ENCODE measurements around the gene FBXL2. TPM values are rescaled to one million over a fixed set of nuclear protein-coding genes. Genes with fewer than 3 reads are reported as not detected.
"Not testable (repeated sequence)": the region's sequence is repeated elsewhere in the genome, so short reads cannot be mapped to it uniquely, and the experiment has no call there.

The FBXL2 gene
- total and polyA plus RNA-seq, 3 donors from 2014 or later: 24.8 to 55.7 (median 38.3) TPM

GRCh38 chr3:33401781-33402180 is 124.5 kb downstream of the FBXL2 start:
- no peak for DNase-seq
- Histone ChIP-seq H3K4me3 (no peak overlapping the region), H3K36me3 (ENCODE audit: low read depth, missing control alignments) (no peaks in the 10 kb centered on the region), H3K27ac (no peak overlapping the region), H3K4me1 (no peaks in the 10 kb centered on the region), H3K27me3 (no peaks in the 10 kb centered on the region), H3K9me3 (no peaks in the 10 kb centered on the region)
- TF ChIP-seq CTCF (IDR thresholded peaks at IDR 0.05) (no peak), POLR2A (IDR thresholded peaks at IDR 0.05) (no peak)
- intact Hi-C loops (cut with DNase I; ENCODE audit: low total_unique reads): no loop called here
- 91 to 92% methylated on average over 2 of the region's 2 CpGs for WGBS, 2 donors

GRCh38 chr3:33402936-33403335 is 125.7 kb downstream of the FBXL2 start:
- Histone ChIP-seq H3K9me3 (no peaks in the 10 kb centered on the region), H3K4me1 (no peaks in the 10 kb centered on the region), H3K36me3 (ENCODE audit: low read depth, missing control alignments) (no peaks in the 10 kb centered on the region), H3K27me3 (no peaks in the 10 kb centered on the region), H3K4me3 (no peak overlapping the region), H3K27ac (no peak overlapping the region)
- WGBS, 2 donors: 89 to 92% methylated on average over 3 of the region's 3 CpGs
- TF ChIP-seq CTCF (IDR thresholded peaks at IDR 0.05): no peak
- no peak for TF ChIP-seq POLR2A (IDR thresholded peaks at IDR 0.05)
- DNase-seq: no peak
- intact Hi-C loops (cut with DNase I; ENCODE audit: low total_unique reads): no loop called here

GRCh38 chr3:33403756-33404155 is 126.5 kb downstream of the FBXL2 start:
- TF ChIP-seq POLR2A (IDR thresholded peaks at IDR 0.05) (no peak), CTCF (IDR thresholded peaks at IDR 0.05) (no peak)
- 94 to 96% methylated on average over 6 of the region's 6 CpGs for WGBS, 2 donors
- intact Hi-C loops (cut with DNase I; ENCODE audit: low total_unique reads): no loop called here
- Histone ChIP-seq H3K4me1 (no peaks in the 10 kb centered on the region), H3K36me3 (ENCODE audit: low read depth, missing control alignments) (no peaks in the 10 kb centered on the region), H3K27me3 (no peaks in the 10 kb centered on the region), H3K27ac (no peak overlapping the region), H3K9me3 (no peaks in the 10 kb centered on the region), H3K4me3 (no peak overlapping the region)
- no peak for DNase-seq

- H3K4me3 ChIP-seq; H3K27ac ChIP-seq; H3K27me3 ChIP-seq; intact Hi-C loops (cut with DNase I; ENCODE audit: low total_unique reads); DNase-seq; H3K9me3 ChIP-seq; H3K4me1 ChIP-seq; H3K36me3 ChIP-seq (ENCODE audit: low read depth, missing control alignments): not testable (repeated sequence)
- 91 to 98% methylated on average over 3 of the region's 3 CpGs for WGBS, 2 donors
Measured at GRCh38 chr3:33410816-33411215, 133.6 kb downstream of the FBXL2 start.

GRCh38 chr3:33417066-33417673 is 139.9 kb downstream of the FBXL2 start:
- no peaks in the 10 kb centered on the region for H3K4me1 ChIP-seq
- TF ChIP-seq CTCF (IDR thresholded peaks at IDR 0.05) (no peak), POLR2A (IDR thresholded peaks at IDR 0.05) (no peak)
- H3K27me3 ChIP-seq: no peaks in the 10 kb centered on the region
- no peaks in the 10 kb centered on the region for H3K9me3 ChIP-seq
- intact Hi-C loops (cut with DNase I; ENCODE audit: low total_unique reads): no loop called here
- H3K36me3 ChIP-seq (ENCODE audit: low read depth, missing control alignments): no peaks in the 10 kb centered on the region
- H3K4me3 ChIP-seq: no peak overlapping the region
- 93 to 94% methylated on average over 3 of the region's 3 CpGs for WGBS, 2 donors
- H3K27ac ChIP-seq: no peak overlapping the region
- DNase-seq: no peak

Data from testis (tissue), 3 donors.